Lung (tissue), 12 donors: ENCODE results near the gene BCAT1. TPM values are rescaled to one million over a fixed set of nuclear protein-coding genes. Genes with fewer than 3 reads are reported as not detected.

Source experiments
- ATAC-seq: fragments of 200-7000 bp; cut with Tn5 transposase; one replicate; pipeline ENCODE4 v1.9.1; 2020; ENCODE audit warnings: moderate number of reproducible peaks; ENCODE audit not compliant: insufficient read depth, low FRiP score
- DNase-seq, 3 donors: peaks; one replicate each; pipeline ENCODE4 v3.0.0-alpha.2; 2013 to 2017
- H3K27ac ChIP-seq, 2 donors: one replicate each; pipeline ENCODE4 v1.5.1; 2013; ENCODE audit warnings: mild to moderate bottlenecking in 2 of 2, moderate library complexity in 2 of 2, control low read depth in 1 of 2, inconsistent platforms in 1 of 2, low read depth in 1 of 2, low read length in 1 of 2
- H3K27me3 ChIP-seq, 3 donors: one replicate each; pipeline ENCODE4 v1.5.1; 2013; ENCODE audit warnings: low read length in 2 of 3; ENCODE audit not compliant: control insufficient read depth in 3 of 3, insufficient read depth in 3 of 3
- H3K36me3 ChIP-seq, 4 donors: one replicate each; pipeline ENCODE4 v1.5.1; 2013; ENCODE audit warnings: low read length in 4 of 4, mild to moderate bottlenecking in 1 of 4, moderate library complexity in 1 of 4; ENCODE audit not compliant: control insufficient read depth in 4 of 4, insufficient read depth in 4 of 4
- H3K4me1 ChIP-seq, 5 donors: one replicate each; pipeline ENCODE4 v1.5.1; 2013; ENCODE audit warnings: low read length in 5 of 5, mild to moderate bottlenecking in 2 of 5, moderate library complexity in 1 of 5; ENCODE audit not compliant: control insufficient read depth in 5 of 5, insufficient read depth in 5 of 5
- H3K4me3 ChIP-seq: one replicate; pipeline ENCODE4 v1.5.1; 2013; ENCODE audit warnings: mild to moderate bottlenecking, control low read depth, moderate library complexity
- H3K9ac ChIP-seq, 2 donors: one replicate each; pipeline ENCODE4 v1.5.1; 2013; ENCODE audit warnings: low read length in 2 of 2, control low read depth in 1 of 2; ENCODE audit not compliant: insufficient read depth in 1 of 2
- H3K9me3 ChIP-seq, 4 donors: one replicate each; pipeline ENCODE4 v1.5.1; 2013; ENCODE audit warnings: low read length in 3 of 4, mild to moderate bottlenecking in 1 of 4, moderate library complexity in 1 of 4; ENCODE audit not compliant: control insufficient read depth in 4 of 4, insufficient read depth in 3 of 4
- WGBS, 2 donors: extraction: QIAGEN DNeasy Blood & Tissue Kit; methylation state at CpG; one replicate each; pipeline ENCODE4 v1.1.7; 2013; 5-methylcytosine and 5-hydroxymethylcytosine counted together
- polyA plus RNA-seq, 2 donors: library from polyadenylated mRNA; stranded (reverse); fragments of 200-250 nt; gene quantifications; one replicate each; pipeline ENCODE4 v1.2.1, GENCODE V29; 2013
- total RNA-seq, 2 donors: library from RNA; depleted of rRNA in 1 of 2; stranded (reverse); fragments of >200 nt in 1 of 2; gene quantifications; one replicate each; pipeline ENCODE4 v1.2.1, GENCODE V29; 2014 to 2021
- TF ChIP-seq, protein P1 (sequence below): IDR thresholded peaks from 2 replicates; pipeline ENCODE4 v1.5.1; 2012; ENCODE audit warnings: mild to moderate bottlenecking; ENCODE audit errors: control extremely low read depth, extremely low read depth
- donor health status: control.
- donor health status: control.
- donor health status: Bipolar disorder and iron deficiency.
- donor health status: healthy.
- donor health status: DM: yes; HTN: yes; CAD: no.

The BCAT1 gene
- total and polyA plus RNA-seq, 4 donors: 11.7 to 94.9 (median 40.9) TPM

- H3K27ac ChIP-seq: peak overlapping the region in 1 of 2 donors; percentile 5
- 19 to 36% methylated on average over 12 of the region's 12 CpGs for WGBS, 2 donors
- ATAC-seq: no peak
- TF ChIP-seq, protein P1, sequence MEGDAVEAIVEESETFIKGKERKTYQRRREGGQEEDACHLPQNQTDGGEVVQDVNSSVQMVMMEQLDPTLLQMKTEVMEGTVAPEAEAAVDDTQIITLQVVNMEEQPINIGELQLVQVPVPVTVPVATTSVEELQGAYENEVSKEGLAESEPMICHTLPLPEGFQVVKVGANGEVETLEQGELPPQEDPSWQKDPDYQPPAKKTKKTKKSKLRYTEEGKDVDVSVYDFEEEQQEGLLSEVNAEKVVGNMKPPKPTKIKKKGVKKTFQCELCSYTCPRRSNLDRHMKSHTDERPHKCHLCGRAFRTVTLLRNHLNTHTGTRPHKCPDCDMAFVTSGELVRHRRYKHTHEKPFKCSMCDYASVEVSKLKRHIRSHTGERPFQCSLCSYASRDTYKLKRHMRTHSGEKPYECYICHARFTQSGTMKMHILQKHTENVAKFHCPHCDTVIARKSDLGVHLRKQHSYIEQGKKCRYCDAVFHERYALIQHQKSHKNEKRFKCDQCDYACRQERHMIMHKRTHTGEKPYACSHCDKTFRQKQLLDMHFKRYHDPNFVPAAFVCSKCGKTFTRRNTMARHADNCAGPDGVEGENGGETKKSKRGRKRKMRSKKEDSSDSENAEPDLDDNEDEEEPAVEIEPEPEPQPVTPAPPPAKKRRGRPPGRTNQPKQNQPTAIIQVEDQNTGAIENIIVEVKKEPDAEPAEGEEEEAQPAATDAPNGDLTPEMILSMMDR: no peak
- H3K4me3 ChIP-seq: peak overlapping the region; percentile 43
- peaks cover 0 to 29% (median 3%) of the 10 kb centered on the region in 5 donors for H3K4me1 ChIP-seq
- H3K36me3 ChIP-seq: no peaks in the 10 kb centered on the region
- no peaks in the 10 kb centered on the region for H3K9me3 ChIP-seq
- H3K27me3 ChIP-seq: no peaks in the 10 kb centered on the region
- peak overlapping the region; percentile 66 to 85 for H3K9ac ChIP-seq
- peak in 2 of 3 donors; percentile 64 to 68 for DNase-seq
Measured at GRCh38 chr12:24947541-24948419, 1.1 kb downstream of the BCAT1 start.

- Histone ChIP-seq H3K9me3 (no peaks in the 10 kb centered on the region), H3K9ac (no peak overlapping the region), H3K4me3 (no peak overlapping the region), H3K36me3 (no peaks in the 10 kb centered on the region), H3K27ac (no peak overlapping the region), H3K27me3 (no peaks in the 10 kb centered on the region), H3K4me1 (peaks cover 0 to 28% (median 3%) of the 10 kb centered on the region in 5 donors)
- ATAC-seq (no peak), DNase-seq (peak in 1 of 3 donors; percentile 22)
- TF ChIP-seq, protein P1: no peak
Measured at GRCh38 chr12:24945845-24946244, 3.1 kb downstream of the BCAT1 start.

GRCh38 chr12:24945039-24945438 is 3.9 kb downstream of the BCAT1 start:
- TF ChIP-seq, protein P1: no peak
- no peaks in the 10 kb centered on the region for H3K27me3 ChIP-seq
- no peak overlapping the region for H3K4me3 ChIP-seq
- H3K9ac ChIP-seq: no peak overlapping the region
- no peaks in the 10 kb centered on the region for H3K9me3 ChIP-seq
- no peak for DNase-seq
- no peaks in the 10 kb centered on the region for H3K36me3 ChIP-seq
- no peak overlapping the region for H3K27ac ChIP-seq
- peaks cover 0 to 23% (median 3%) of the 10 kb centered on the region in 5 donors for H3K4me1 ChIP-seq
- no peak for ATAC-seq
- WGBS, 2 donors: 93 to 95% methylated on average over 1 of the region's 1 CpG
